HCEC 1CT (cell line): Measurements from ENCODE around the gene ADAMTS5.

Experiments
- DNase-seq: peaks from one replicate; pipeline ENCODE4 v3.0.0-alpha.2; 2017

Gene ADAMTS5

GRCh38 chr21:26967062-26967913 lies at the start of gene ADAMTS5:
TSS of gene ADAMTS5 (minus strand) at chr21:26967088. CDS start at chr21:26966391, 697 bp downstream.
- peak; percentile 75 for DNase-seq

- no peak for DNase-seq
These were observed 34.6 kb upstream of the ADAMTS5 start for GRCh38 chr21:27001526-27001925.

- DNase-seq: no peak
These were observed 16.7 kb upstream of the ADAMTS5 start for GRCh38 chr21:26983576-26983975.

GRCh38 chr21:26982767-26983166 lies 15.9 kb upstream of the ADAMTS5 start:
- DNase-seq: peak; percentile 78

GRCh38 chr21:26977746-26978145 lies 10.9 kb upstream of the ADAMTS5 start:
- peak; percentile 74 for DNase-seq

GRCh38 chr21:26973226-26973625 lies 6.3 kb upstream of the ADAMTS5 start:
- DNase-seq: no peak

GRCh38 chr21:26972192-26972591 lies 5.3 kb upstream of the ADAMTS5 start:
- DNase-seq: no peak

GRCh38 chr21:26969971-26970725 lies 3.3 kb upstream of the ADAMTS5 start:
- no peak for DNase-seq

- peak; percentile 27 for DNase-seq
These were observed 233 bp downstream of the ADAMTS5 start for GRCh38 chr21:26966649-26967061.

GRCh38 chr21:26965907-26966581 lies 844 bp downstream of the ADAMTS5 start:
- DNase-seq: no peak

- peak; percentile 51 for DNase-seq
These were observed 1.6 kb downstream of the ADAMTS5 start for GRCh38 chr21:26965040-26965906.

- peak; percentile 51 for DNase-seq
These were observed 2.6 kb downstream of the ADAMTS5 start for GRCh38 chr21:26964170-26964778.

- DNase-seq: no peak
These were observed 4.2 kb downstream of the ADAMTS5 start for GRCh38 chr21:26962621-26963181.

- DNase-seq: no peak
These were observed 5.2 kb downstream of the ADAMTS5 start for GRCh38 chr21:26961698-26962097.

GRCh38 chr21:26958788-26959187 lies 8.1 kb downstream of the ADAMTS5 start:
- no peak for DNase-seq

- no peak for DNase-seq
These were observed 10.1 kb downstream of the ADAMTS5 start for GRCh38 chr21:26956813-26957212.

GRCh38 chr21:26956216-26956615 lies 10.7 kb downstream of the ADAMTS5 start:
- DNase-seq: no peak

GRCh38 chr21:26954662-26955121 lies 12.2 kb downstream of the ADAMTS5 start:
- DNase-seq: no peak

GRCh38 chr21:26952374-26953066 lies 14.4 kb downstream of the ADAMTS5 start:
- no peak for DNase-seq

- DNase-seq: no peak
These were observed 17.1 kb downstream of the ADAMTS5 start for GRCh38 chr21:26949830-26950229.

GRCh38 chr21:26948194-26948593 lies 18.7 kb downstream of the ADAMTS5 start:
- DNase-seq: no peak
